SK-MEL-5 (cell line): ENCODE measurements around the gene OR9K2. TPM values are rescaled to one million over a fixed set of nuclear protein-coding genes. Genes with fewer than 3 reads are reported as not detected.
A peak's percentile ranks its signal among the peaks of the same experiment; 100 is the strongest.
"Not testable (repeated sequence)": the region's sequence is repeated elsewhere in the genome, so short reads cannot be mapped to it uniquely, and the experiment has no call there.

Source experiments
- DNase-seq: peaks from one replicate; pipeline ENCODE4 v3.0.0-alpha.2; 2016; ENCODE audit warnings: low read depth, low spot score
- in situ Hi-C: cut with HindIII; loops from 2 replicates; pipeline ENCODE4 v1.10.0; 2016; ENCODE audit warnings: low sequenced_read_pairs, high pct_unique_total_duplicates, low pct_unique_long_range_greater_than_20kb
- polyA plus RNA-seq, 2 experiments: library from polyadenylated mRNA; depleted of rRNA; stranded (reverse); fragments of >200 nt; gene quantifications; 2 replicates each; pipeline ENCODE4 v1.2.3, GENCODE V29; 2015
- total RNA-seq: library from RNA; depleted of rRNA; stranded (reverse); fragments of >200 nt; shearing (Covaris generic); gene quantifications from 2 replicates; pipeline ENCODE4 v1.2.3, GENCODE V29; 2014; rRNA removed

The OR9K2 gene
- total RNA-seq: not detected in 2 replicates
- polyA plus RNA-seq (2015; cell fraction: cytosol; rRNA removed): not detected in 2 replicates
- not detected in 2 replicates for polyA plus RNA-seq (2015; cell fraction: nucleus; rRNA removed)

DNA sequence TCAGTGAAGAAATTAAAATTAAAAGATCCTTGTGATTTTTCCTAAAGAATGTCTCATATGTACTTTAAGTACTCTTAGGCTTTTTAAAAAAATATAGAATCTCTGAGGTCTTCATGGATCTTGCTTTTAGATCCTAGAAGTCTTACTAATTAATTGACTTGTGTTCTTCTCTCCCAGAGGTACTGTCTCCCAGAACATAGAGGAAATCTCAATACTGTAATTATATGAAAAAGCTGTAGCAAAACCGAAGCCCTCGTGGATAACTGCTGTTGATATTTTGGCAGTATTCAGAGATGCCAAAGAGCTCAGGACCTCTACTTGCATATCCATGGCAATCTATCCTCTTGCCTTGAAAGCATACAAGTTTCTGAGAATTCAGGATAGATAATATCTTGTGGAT is at the start of gene OR9K2:
Gene OR9K2, plus strand, starts transcription at position 301 of the 400 bp plus-strand sequence. CDS start 3,429 bp downstream, outside the sequence.
- in situ Hi-C loops: no loop called here

DNA sequence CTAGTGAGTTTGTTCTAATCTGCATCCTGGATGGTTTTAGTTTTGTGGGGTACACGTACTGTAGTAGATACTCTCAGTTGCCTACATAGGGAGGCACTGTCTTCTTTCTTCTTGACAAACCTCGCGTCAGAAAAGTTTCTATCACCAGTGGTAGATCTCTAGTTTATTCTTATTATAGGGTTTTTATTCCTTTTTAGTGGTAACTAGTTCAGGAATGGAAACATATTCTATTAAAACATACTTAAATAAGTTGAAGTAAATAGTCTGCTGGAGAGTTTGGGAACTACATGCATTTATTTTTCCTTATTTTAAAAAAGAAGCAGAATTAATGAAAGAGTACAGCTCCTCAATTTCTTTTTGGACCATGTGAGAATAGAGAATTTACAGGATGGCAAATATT is 33.6 kb upstream of the OR9K2 start:
- in situ Hi-C loops: no loop called here
- DNase-seq: no peak

More for the DNA sequence above, at the start of gene OR9K2:
- DNase-seq: no peak

DNA sequence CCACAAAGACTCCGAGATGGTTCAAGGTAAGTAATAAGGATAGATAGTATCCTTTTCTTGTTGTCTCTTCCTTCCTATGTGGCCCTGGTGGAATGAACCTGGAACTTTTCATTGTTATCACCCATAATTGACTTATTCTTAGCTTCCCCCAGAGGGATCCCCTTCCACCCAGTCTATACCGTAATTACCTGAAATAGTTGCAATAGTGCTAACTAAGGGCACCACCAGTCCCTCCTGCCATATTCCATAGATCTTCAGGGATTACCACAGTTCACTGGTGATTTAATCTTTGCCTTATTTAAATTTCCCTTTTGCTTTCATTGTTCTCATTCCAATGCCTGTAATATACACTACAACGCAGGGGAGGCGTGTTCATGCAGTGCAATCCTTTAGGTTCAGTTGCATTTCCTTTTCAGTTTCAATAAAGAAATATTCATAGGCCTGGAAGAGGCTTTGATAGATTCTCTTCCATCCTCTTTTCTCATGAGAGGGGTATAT is 13.8 kb upstream of the OR9K2 start:
- in situ Hi-C loops: no loop called here
- DNase-seq: no peak

DNA sequence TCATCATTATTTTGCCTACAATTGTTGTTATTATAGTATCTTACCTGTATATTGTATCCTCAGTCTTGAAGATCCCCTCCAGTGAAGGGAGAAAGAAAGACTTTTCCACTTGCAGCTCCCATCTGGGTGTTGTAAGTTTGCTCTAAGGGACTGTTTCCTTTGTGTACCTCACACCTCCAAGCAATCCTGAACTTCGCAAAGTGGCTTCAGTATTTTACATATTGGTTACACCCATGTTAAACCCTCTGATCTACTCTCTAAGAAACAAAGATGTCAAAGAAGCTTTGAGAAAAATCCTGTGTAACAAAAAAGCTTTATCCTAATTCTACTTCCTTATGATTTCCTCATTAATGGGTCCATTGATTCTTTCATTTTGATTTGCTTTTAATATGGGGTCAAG is 10.1 kb upstream of the OR9K2 start:
- DNase-seq: no peak
- in situ Hi-C loops: no loop called here

GRCh38 chr12:55132816-55133215 is 6.6 kb downstream of the OR9K2 start:
- DNase-seq: peak; percentile 10
- in situ Hi-C loops: no loop called here

DNA sequence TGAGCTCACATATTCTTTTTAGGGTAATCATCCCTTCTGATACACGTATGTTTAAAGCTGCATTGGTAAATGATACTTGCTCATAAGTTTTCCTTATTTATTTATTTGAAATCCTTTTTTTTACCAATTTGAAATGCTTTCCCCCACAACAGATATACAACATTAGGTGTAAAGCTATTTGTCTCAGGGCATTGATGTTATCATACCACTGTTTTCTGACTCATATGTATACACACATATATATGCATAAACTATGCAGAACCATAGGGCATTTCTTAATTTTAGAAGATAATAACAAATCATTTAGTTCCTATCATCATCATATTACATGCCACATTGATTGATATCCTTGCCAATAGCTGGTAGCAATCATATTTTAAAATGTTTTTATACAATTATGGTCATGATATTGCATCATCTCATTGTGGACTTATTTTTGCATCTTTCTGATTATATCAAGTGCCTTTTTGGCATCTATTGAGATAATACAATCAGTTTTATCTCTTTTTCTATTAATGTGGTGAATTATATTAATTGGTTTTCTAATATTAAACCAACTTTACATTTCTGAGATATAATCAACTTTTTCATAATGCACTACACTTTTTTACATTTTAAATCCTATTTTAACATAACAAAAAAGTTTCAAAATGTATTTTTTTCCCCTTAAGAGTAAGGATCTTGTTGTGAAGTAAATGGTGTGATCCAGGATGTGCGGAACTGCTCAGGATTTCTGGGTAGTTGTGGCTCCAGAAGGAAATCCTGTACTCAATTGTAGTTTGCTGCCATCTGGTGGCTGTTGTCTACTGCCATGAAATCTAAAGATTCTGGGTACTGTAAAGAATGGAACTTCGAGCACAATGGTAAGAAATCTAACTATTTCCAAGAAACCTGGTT is 16.7 kb downstream of the OR9K2 start:
- in situ Hi-C loops: no loop called here
- DNase-seq: peak; percentile 86

DNA sequence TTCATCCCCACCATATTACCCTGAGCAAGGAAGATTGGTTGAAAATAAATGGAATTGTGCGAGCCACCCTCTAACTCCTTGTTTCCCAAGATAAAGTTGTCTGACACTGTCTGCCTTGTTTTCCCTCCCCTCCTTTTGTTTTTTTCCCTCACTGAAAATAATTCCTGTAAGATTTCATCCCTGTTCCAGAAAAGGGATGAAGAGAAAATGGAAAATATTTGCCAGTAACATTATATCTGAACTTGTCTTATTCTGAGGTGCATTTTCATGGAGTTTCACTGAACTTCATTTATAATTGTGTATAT is 17.3 kb downstream of the OR9K2 start:
- in situ Hi-C loops: no loop called here

GRCh38 chr12:55167010-55167640 is 40.9 kb downstream of the OR9K2 start:
- in situ Hi-C loops, DNase-seq: not testable (repeated sequence)

More for the DNA sequence above, 17.3 kb downstream of the OR9K2 start:
- no peak for DNase-seq

- DNase-seq: no peak
- in situ Hi-C loops: no loop called here
Measured at GRCh38 chr12:55171445-55171844, 45.2 kb downstream of the OR9K2 start.

DNA sequence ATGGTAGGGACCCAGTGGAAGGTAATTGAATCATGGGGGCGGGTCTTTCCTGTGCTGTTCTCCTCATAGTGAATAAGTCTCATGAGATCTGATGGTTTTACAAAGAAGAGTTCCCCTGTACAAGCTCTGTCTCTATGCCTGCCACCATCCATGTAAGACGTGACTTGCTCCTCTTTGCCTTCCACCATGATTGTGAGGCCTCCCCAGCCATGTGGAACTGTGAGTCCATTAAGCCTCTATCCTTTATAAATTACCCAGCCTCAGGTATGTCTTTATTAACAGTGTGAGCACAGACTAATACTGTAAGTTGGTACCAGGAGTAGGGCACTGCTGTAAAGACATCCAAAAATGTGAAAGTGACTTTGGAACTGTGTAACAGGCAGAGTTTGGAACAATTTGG is 45.6 kb downstream of the OR9K2 start:
- DNase-seq, in situ Hi-C loops: not testable (repeated sequence)

DNA sequence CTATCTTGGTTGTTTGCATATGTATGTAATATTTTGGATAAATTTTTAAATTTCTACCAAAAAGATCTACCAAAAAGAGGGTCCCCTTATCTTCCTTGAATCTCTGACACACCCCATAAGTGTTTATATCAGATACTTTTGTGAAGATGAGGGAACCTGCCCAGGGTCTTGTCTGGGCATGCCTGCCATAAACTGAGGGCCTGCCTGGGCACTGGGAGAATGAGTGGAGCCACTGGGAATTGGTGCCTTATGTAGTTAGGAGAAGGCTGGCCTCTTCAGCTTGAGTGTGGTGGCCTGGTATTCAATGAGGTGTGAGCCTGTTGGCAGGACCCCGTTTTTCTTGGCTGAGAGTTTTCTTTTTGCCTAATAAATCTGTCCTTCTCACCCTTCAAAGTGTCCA is 46.5 kb downstream of the OR9K2 start:
- in situ Hi-C loops: no loop called here
- DNase-seq: no peak

GRCh38 chr12:55173456-55173855 is 47.2 kb downstream of the OR9K2 start:
- in situ Hi-C loops: no loop called here
- DNase-seq: no peak

Other genes starting within 250 kb of the OR9K2 start
- not detected in 2 replicates for gene TESPA1, start 141.6 kb upstream of the OR9K2 start, total RNA-seq
- not detected in 2 replicates for gene NEUROD4, start 106.4 kb upstream of the OR9K2 start, total RNA-seq
- gene OR10A7, start 94.6 kb downstream of the OR9K2 start, total RNA-seq: not detected in 2 replicates
- not detected in 2 replicates for gene OR6C74, start 118.2 kb downstream of the OR9K2 start, total RNA-seq
- not detected in 2 replicates for gene OR6C6, start 170.2 kb downstream of the OR9K2 start, total RNA-seq
- not detected in 2 replicates for gene OR6C1, start 187.9 kb downstream of the OR9K2 start, total RNA-seq
- not detected in 2 replicates for gene OR6C3, start 204.3 kb downstream of the OR9K2 start, total RNA-seq
- not detected in 2 replicates for gene OR6C75, start 236.6 kb downstream of the OR9K2 start, total RNA-seq